ENCODE measurements around the gene SLC12A4.

The SLC12A4 gene

GRCh38 chr16:67965668-67966548 lies 2.5 kb downstream of the SLC12A4 start:
- DNase-seq (ENCODE audit: low spot score) = no peak
- TF ChIP-seq CTCF (IDR thresholded peaks at IDR 0.05; ENCODE audit: extremely low read depth, missing control alignments) = no peak

GRCh38 chr16:67964477-67965131 lies 3.8 kb downstream of the SLC12A4 start:
- no peak for DNase-seq (ENCODE audit: low spot score)
- TF ChIP-seq CTCF (IDR thresholded peaks at IDR 0.05; ENCODE audit: extremely low read depth, missing control alignments) = no peak

- no peak for DNase-seq (ENCODE audit: low spot score)
- TF ChIP-seq CTCF (IDR thresholded peaks at IDR 0.05; ENCODE audit: extremely low read depth, missing control alignments) = no peak
These were observed 4.6 kb downstream of the SLC12A4 start for GRCh38 chr16:67963662-67964321.

DNA sequence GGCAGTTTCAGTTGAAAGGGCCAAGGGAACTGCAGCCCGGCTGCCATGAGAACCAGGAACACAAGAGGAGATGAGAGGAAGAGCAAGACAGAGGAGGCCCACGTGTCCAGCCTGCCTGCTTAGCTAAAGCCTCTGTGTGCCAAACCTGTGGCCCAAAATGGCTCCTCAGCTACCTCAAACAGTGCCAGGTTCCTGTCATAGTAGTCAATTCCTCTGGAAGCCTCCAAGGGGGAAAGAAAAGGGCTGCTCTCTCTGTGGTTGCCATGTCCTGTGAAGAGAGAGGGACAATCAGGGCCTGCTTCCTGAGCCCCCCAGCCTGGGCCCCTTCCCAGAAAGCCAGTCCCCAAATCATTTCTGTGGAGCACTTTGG lies 5.2 kb downstream of the SLC12A4 start:
- no peak for TF ChIP-seq CTCF (IDR thresholded peaks at IDR 0.05; ENCODE audit: extremely low read depth, missing control alignments)

DNA sequence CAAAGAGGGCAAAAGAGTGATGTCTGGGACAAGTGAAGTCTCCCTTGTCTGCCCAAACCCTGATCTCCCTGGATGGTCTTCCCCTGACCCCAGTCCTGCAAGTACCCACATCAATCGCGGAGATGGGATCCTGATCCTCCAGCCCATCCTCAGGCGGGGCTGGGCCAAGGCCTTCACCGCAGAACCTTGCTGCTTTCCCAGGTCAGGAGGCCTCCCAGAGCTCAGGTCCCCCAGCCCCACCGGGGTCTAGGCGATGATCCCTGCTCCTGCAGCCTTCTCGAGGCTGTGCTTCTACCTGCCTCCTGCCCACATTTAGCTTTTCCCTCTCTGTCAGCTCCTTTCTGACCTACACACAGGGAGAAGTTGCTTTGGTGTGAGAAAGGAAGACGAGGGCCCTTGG lies 6.3 kb downstream of the SLC12A4 start:
- no peak for DNase-seq (ENCODE audit: low spot score)
- no peak for TF ChIP-seq CTCF (IDR thresholded peaks at IDR 0.05; ENCODE audit: extremely low read depth, missing control alignments)

More for the DNA sequence above, 5.2 kb downstream of the SLC12A4 start:
- no peak for DNase-seq (ENCODE audit: low spot score)

GRCh38 chr16:67961551-67961957 lies 6.9 kb downstream of the SLC12A4 start:
- no peak for DNase-seq (ENCODE audit: low spot score)
- TF ChIP-seq CTCF (IDR thresholded peaks at IDR 0.05; ENCODE audit: extremely low read depth, missing control alignments) = no peak

Data from GM20000 (cell line).